Loucy (cell line): ENCODE data around the gene LYRM4.

Experiments used
- H2AFZ ChIP-seq: fragments of 200-600 bp; sonication (generic); 2 replicates; pipeline ENCODE4 v1.6.0; 2016; ENCODE audit warnings: antibody characterized with exemption, mild to moderate bottlenecking, low read length, moderate library complexity
- H3F3A ChIP-seq: fragments of 200-600 bp; 2 replicates; pipeline ENCODE4 v1.6.0; 2016; ENCODE audit warnings: antibody characterized with exemption, low read depth, mild to moderate bottlenecking
- H3K27me3 ChIP-seq: fragments of 200-600 bp; sonication (generic); 2 replicates; pipeline ENCODE4 v1.6.1; 2014; ENCODE audit warnings: low read length, mild to moderate bottlenecking; ENCODE audit not compliant: insufficient read depth, poor library complexity, severe bottlenecking
- H3K36me3 ChIP-seq: fragments of 200-600 bp; sonication (generic); 2 replicates; pipeline ENCODE4 v1.6.1; 2016; ENCODE audit warnings: low read length; ENCODE audit not compliant: insufficient read depth
- H3K4me1 ChIP-seq: fragments of 200-600 bp; sonication (generic); 2 replicates; pipeline ENCODE4 v1.5.1; 2014; ENCODE audit warnings: low read length, mild to moderate bottlenecking; ENCODE audit not compliant: insufficient read depth, poor library complexity, severe bottlenecking
- H3K4me2 ChIP-seq: fragments of 200-600 bp; sonication (generic); 2 replicates; pipeline ENCODE4 v1.6.0; 2014; ENCODE audit warnings: antibody characterized with exemption, low read length, low read depth, mild to moderate bottlenecking; ENCODE audit not compliant: poor library complexity, severe bottlenecking
- H3K4me3 ChIP-seq: fragments of 200-600 bp; sonication (generic); 2 replicates; pipeline ENCODE4 v1.5.1; 2014; ENCODE audit warnings: low read length, mild to moderate bottlenecking, mixed read lengths; ENCODE audit not compliant: poor library complexity, severe bottlenecking
- H3K79me2 ChIP-seq: fragments of 200-600 bp; sonication (generic); 2 replicates; pipeline ENCODE4 v1.6.1; 2014; ENCODE audit warnings: low read length; ENCODE audit not compliant: insufficient read depth
- H3K9ac ChIP-seq: fragments of 200-600 bp; sonication (generic); 2 replicates; pipeline ENCODE4 v1.6.0; 2014; ENCODE audit warnings: mild to moderate bottlenecking, low read depth, low read length, moderate library complexity; ENCODE audit not compliant: poor library complexity, severe bottlenecking
- H3K9me2 ChIP-seq: fragments of 200-600 bp; sonication (generic); replicated peaks from 2 replicates; pipeline ENCODE4 v1.6.1; 2016; ENCODE audit warnings: low read depth, low read length, mixed read lengths
- H3K9me3 ChIP-seq: fragments of 200-600 bp; sonication (generic); 2 replicates; pipeline ENCODE4 v1.6.1; 2014; ENCODE audit warnings: mild to moderate bottlenecking, antibody characterized with exemption, low read length, low read depth; ENCODE audit not compliant: insufficient read depth
- H4K20me1 ChIP-seq: fragments of 200-600 bp; sonication (generic); 2 replicates; pipeline ENCODE4 v1.6.0; 2014; ENCODE audit warnings: antibody characterized with exemption, low read length, mild to moderate bottlenecking; ENCODE audit not compliant: insufficient read depth, poor library complexity, severe bottlenecking
- CTCF ChIP-seq: fragments of 200-600 bp; sonication (generic); conservative IDR thresholded peaks from 2 replicates; pipeline ENCODE4 v1.5.1; 2014; ENCODE audit warnings: mild to moderate bottlenecking, antibody characterized with exemption, low read length
- EZH2phosphoT487 ChIP-seq: fragments of 200-600 bp; IDR thresholded peaks from 2 replicates; pipeline ENCODE4 v1.6.1; 2018; ENCODE audit warnings: antibody characterized with exemption, mild to moderate bottlenecking, moderate library complexity, borderline replicate concordance

LYRM4 gene

GRCh38 chr6:5180636-5181035 lies 80.1 kb downstream of the LYRM4 start:
- H3K4me2 ChIP-seq, result no peak overlapping the region
- no peaks in the 10 kb centered on the region for H3K9me3 ChIP-seq
- H3K36me3 ChIP-seq, result no peaks in the 10 kb centered on the region
- H3K4me1 ChIP-seq, result peaks cover 9% of the 10 kb centered on the region
- no peaks in the 10 kb centered on the region for H4K20me1 ChIP-seq
- TF ChIP-seq CTCF (no peak), EZH2phosphoT487 (no peak)
- no peaks in the 10 kb centered on the region for H3F3A ChIP-seq
- H3K4me3 ChIP-seq, result no peak overlapping the region
- H3K79me2 ChIP-seq, result no peaks in the 10 kb centered on the region
- H3K27me3 ChIP-seq, result no peaks in the 10 kb centered on the region
- H3K9me2 ChIP-seq, result no peaks in the 10 kb centered on the region
- H3K9ac ChIP-seq, result no peak overlapping the region
- H2AFZ ChIP-seq, result no peak overlapping the region

GRCh38 chr6:5179917-5180316 lies 80.8 kb downstream of the LYRM4 start:
- H2AFZ ChIP-seq, result no peak overlapping the region
- H3K36me3 ChIP-seq, result no peaks in the 10 kb centered on the region
- no peaks in the 10 kb centered on the region for H3K79me2 ChIP-seq
- no peaks in the 10 kb centered on the region for H3F3A ChIP-seq
- H3K9ac ChIP-seq, result no peak overlapping the region
- H3K4me2 ChIP-seq, result no peak overlapping the region
- no peaks in the 10 kb centered on the region for H3K27me3 ChIP-seq
- H3K4me3 ChIP-seq, result no peak overlapping the region
- H4K20me1 ChIP-seq, result no peaks in the 10 kb centered on the region
- peaks cover 16% of the 10 kb centered on the region for H3K4me1 ChIP-seq
- TF ChIP-seq EZH2phosphoT487, result no peak
- TF ChIP-seq CTCF, result no peak
- no peaks in the 10 kb centered on the region for H3K9me2 ChIP-seq
- H3K9me3 ChIP-seq, result no peaks in the 10 kb centered on the region

- no peaks in the 10 kb centered on the region for H3K27me3 ChIP-seq
- no peak overlapping the region for H2AFZ ChIP-seq
- no peaks in the 10 kb centered on the region for H4K20me1 ChIP-seq
- no peaks in the 10 kb centered on the region for H3K9me3 ChIP-seq
- TF ChIP-seq CTCF, result no peak
- TF ChIP-seq EZH2phosphoT487, result no peak
- H3K79me2 ChIP-seq, result no peaks in the 10 kb centered on the region
- H3F3A ChIP-seq, result no peaks in the 10 kb centered on the region
- peaks cover 26% of the 10 kb centered on the region for H3K4me1 ChIP-seq
- H3K4me2 ChIP-seq, result no peak overlapping the region
- H3K9me2 ChIP-seq, result no peaks in the 10 kb centered on the region
- no peak overlapping the region for H3K9ac ChIP-seq
- H3K4me3 ChIP-seq, result no peak overlapping the region
- H3K36me3 ChIP-seq, result no peaks in the 10 kb centered on the region
Measured at GRCh38 chr6:5178806-5179205, 81.9 kb downstream of the LYRM4 start.
